H9 (cell line): Measurements from ENCODE around the gene CEP170B. TPM values are rescaled to one million over a fixed set of nuclear protein-coding genes. Genes with fewer than 3 reads are reported as not detected.

Experiments used
- DNase-seq: peaks from one replicate; pipeline ENCODE4 v3.0.0-alpha.2; 2017
- H2AFZ ChIP-seq: one replicate; pipeline ENCODE4 v1.6.1; 2013; ENCODE audit warnings: mild to moderate bottlenecking, low read length, control low read depth, moderate library complexity
- H2AK5ac ChIP-seq: 2 replicates; pipeline ENCODE4 v1.6.1; 2013; ENCODE audit warnings: low read length, control low read depth, mixed read lengths; ENCODE audit not compliant: insufficient read length
- H2BK120ac ChIP-seq: one replicate; pipeline ENCODE4 v1.6.1; 2013; ENCODE audit warnings: low read depth, mild to moderate bottlenecking, low read length, control low read depth, inconsistent platforms; ENCODE audit not compliant: poor library complexity, severe bottlenecking
- H2BK12ac ChIP-seq: 2 replicates; pipeline ENCODE4 v1.6.1; 2013; ENCODE audit warnings: low read length, control low read depth, mixed read lengths, low read depth; ENCODE audit not compliant: insufficient read length
- H2BK15ac ChIP-seq: 2 replicates; pipeline ENCODE4 v1.6.1; 2013; ENCODE audit warnings: low read depth, low read length, control low read depth
- H2BK20ac ChIP-seq: one replicate; pipeline ENCODE4 v1.6.1; 2013; ENCODE audit warnings: low read depth, mild to moderate bottlenecking, low read length, control low read depth, inconsistent platforms; ENCODE audit not compliant: poor library complexity, severe bottlenecking
- H2BK5ac ChIP-seq: 2 replicates; pipeline ENCODE4 v1.6.1; 2013; ENCODE audit warnings: low read length, control low read depth, mixed read lengths; ENCODE audit not compliant: insufficient read length
- H3K14ac ChIP-seq: 2 replicates; pipeline ENCODE4 v1.6.1; 2013; ENCODE audit warnings: low read length, control low read depth; ENCODE audit not compliant: insufficient read depth
- H3K18ac ChIP-seq: 2 replicates; pipeline ENCODE4 v1.6.1; 2013; ENCODE audit warnings: low read depth, mild to moderate bottlenecking, mixed read lengths, low read length, control low read depth; ENCODE audit not compliant: insufficient read length
- H3K23ac ChIP-seq: 2 replicates; pipeline ENCODE4 v1.6.1; 2013; ENCODE audit warnings: low read length, control low read depth, mixed read lengths, low read depth; ENCODE audit not compliant: insufficient read length
- H3K23me2 ChIP-seq: 2 replicates; pipeline ENCODE4 v1.6.1; 2013; ENCODE audit warnings: low read depth, mild to moderate bottlenecking, mixed read lengths, low read length, control low read depth; ENCODE audit not compliant: insufficient read length, poor library complexity, severe bottlenecking
- H3K27ac ChIP-seq: 2 replicates; pipeline ENCODE4 v1.5.1; 2013; ENCODE audit warnings: low read length, control low read depth, mixed read lengths, low read depth; ENCODE audit not compliant: insufficient read length
- H3K27me3 ChIP-seq: 2 replicates; pipeline ENCODE4 v1.6.1; 2013; ENCODE audit warnings: low read length, control low read depth, inconsistent platforms; ENCODE audit not compliant: insufficient read depth
- H3K4ac ChIP-seq: 2 replicates; pipeline ENCODE4 v1.6.1; 2013; ENCODE audit warnings: low read depth, mild to moderate bottlenecking, control low read depth, inconsistent platforms, low read length, moderate library complexity
- H3K4me1 ChIP-seq: 2 replicates; pipeline ENCODE4 v1.6.1; 2013; ENCODE audit warnings: low read length, control low read depth, inconsistent platforms; ENCODE audit not compliant: insufficient read depth
- H3K4me2 ChIP-seq: 2 replicates; pipeline ENCODE4 v1.6.1; 2013; ENCODE audit warnings: low read length, control low read depth, mixed read lengths; ENCODE audit not compliant: insufficient read length, insufficient read depth
- H3K56ac ChIP-seq: 2 replicates; pipeline ENCODE4 v1.6.1; 2013; ENCODE audit warnings: low read depth, mild to moderate bottlenecking, mixed read lengths, low read length, control low read depth; ENCODE audit not compliant: insufficient read length
- H3K79me1 ChIP-seq: 2 replicates; pipeline ENCODE4 v1.6.1; 2013; ENCODE audit warnings: low read depth, mild to moderate bottlenecking, moderate library complexity, low read length, control low read depth, inconsistent platforms; ENCODE audit not compliant: insufficient read depth, poor library complexity, severe bottlenecking
- H3K79me2 ChIP-seq: 2 replicates; pipeline ENCODE4 v1.6.1; 2013; ENCODE audit warnings: low read length, control low read depth, inconsistent platforms; ENCODE audit not compliant: insufficient read depth
- H3K9ac ChIP-seq: 2 replicates; pipeline ENCODE4 v1.6.1; 2013; ENCODE audit warnings: low read length, control low read depth, mixed read lengths; ENCODE audit not compliant: insufficient read length; ENCODE audit errors: extremely low read depth
- H3K9me3 ChIP-seq: one replicate; pipeline ENCODE4 v1.6.1; 2013; ENCODE audit warnings: low read depth, low read length, inconsistent platforms; ENCODE audit not compliant: control insufficient read depth
- H3T11ph ChIP-seq: one replicate; pipeline ENCODE4 v1.6.1; 2013; ENCODE audit warnings: mild to moderate bottlenecking, low read length, control low read depth, inconsistent platforms
- H4K20me1 ChIP-seq: one replicate; pipeline ENCODE4 v1.6.1; 2013; ENCODE audit not compliant: control insufficient read depth, insufficient read length, insufficient read depth
- H4K5ac ChIP-seq: 2 replicates; pipeline ENCODE4 v1.6.1; 2013; ENCODE audit warnings: low read depth, mild to moderate bottlenecking, mixed read lengths, low read length, control low read depth; ENCODE audit not compliant: insufficient read length
- H4K8ac ChIP-seq: replicated peaks from 2 replicates; pipeline ENCODE4 v1.6.1; 2013; ENCODE audit warnings: low read length, control low read depth, mixed read lengths, low read depth; ENCODE audit not compliant: insufficient read length
- H4K91ac ChIP-seq: 2 replicates; pipeline ENCODE4 v1.6.1; 2013; ENCODE audit warnings: low read depth, mild to moderate bottlenecking, moderate library complexity, mixed read lengths, low read length, control low read depth; ENCODE audit not compliant: insufficient read length
- H3K27ac Mint-ChIP-seq, 3 experiments: 2 replicates in 2 of 3; 3 replicates in 1 of 3; pipeline ENCODE4 v1.8.0; 2020 to 2021; ENCODE audit warnings: mixed read lengths in 3 of 3, mild to moderate bottlenecking in 1 of 3, moderate library complexity in 1 of 3
- H3K27me3 Mint-ChIP-seq: 2 replicates; pipeline ENCODE4 v1.8.0; 2021; ENCODE audit warnings: low read depth, mild to moderate bottlenecking, moderate library complexity, mixed read lengths
- H3K36me3 Mint-ChIP-seq, 3 experiments: 2 replicates in 2 of 3; 3 replicates in 1 of 3; pipeline ENCODE4 v1.8.0; 2020 to 2021; ENCODE audit warnings: low read depth in 3 of 3, mixed read lengths in 3 of 3; ENCODE audit not compliant: insufficient read depth in 1 of 3
- H3K4me1 Mint-ChIP-seq, 2 experiments: 2 replicates each; pipeline ENCODE4 v1.8.0; 2020; ENCODE audit warnings: mixed read lengths in 2 of 2
- H3K4me3 Mint-ChIP-seq, 2 experiments: 2 replicates in 1 of 2; 3 replicates in 1 of 2; pipeline ENCODE4 v1.8.0; 2020 to 2021; ENCODE audit warnings: mild to moderate bottlenecking in 2 of 2, mixed read lengths in 2 of 2, moderate library complexity in 1 of 2
- H3K9me3 Mint-ChIP-seq, 2 experiments: 2 replicates in 1 of 2; 3 replicates in 1 of 2; pipeline ENCODE4 v1.8.0; 2020; ENCODE audit warnings: mild to moderate bottlenecking in 2 of 2, mixed read lengths in 2 of 2, moderate library complexity in 1 of 2
- WGBS: extraction: QIAGEN DNeasy Blood & Tissue Kit; methylation state at CpG from one replicate; pipeline ENCODE4 v1.1.7; 2013; ENCODE audit warnings: missing lambda C conversion rate, low lambda C conversion rate, mixed read lengths; ENCODE audit not compliant: insufficient read length; ENCODE audit errors: extremely low coverage; 5-methylcytosine and 5-hydroxymethylcytosine counted together
- total RNA-seq: library from RNA; stranded (reverse); gene quantifications from 2 replicates; pipeline ENCODE4 v1.2.1, GENCODE V29; 2021
- TF ChIP-seq, protein P1 (sequence below): fragments of 200-600 bp; sonication (generic); conservative IDR thresholded peaks from 3 replicates; pipeline ENCODE4 v1.8.0; 2021; ENCODE audit warnings: antibody characterized with exemption, mild to moderate bottlenecking

CEP170B gene
- total RNA-seq, 1 experiment from 2014 or later, result 28.8 TPM

GRCh38 chr14:104937161-104937560 is 72.1 kb downstream of the CEP170B start:
- Histone ChIP-seq H3K14ac (no peak overlapping the region), H2BK12ac (no peak overlapping the region), H3T11ph (no peak overlapping the region), H2BK5ac (no peak overlapping the region), H3K79me2 (no peaks in the 10 kb centered on the region), H3K18ac (no peak overlapping the region), H4K91ac (no peak overlapping the region), H2AFZ (no peak overlapping the region), H3K56ac (no peak overlapping the region), H2BK120ac (no peak overlapping the region), H4K8ac (no peak overlapping the region), H2AK5ac (no peak overlapping the region), H3K4ac (no peak overlapping the region), H3K27ac (no peak overlapping the region), H4K20me1 (no peaks in the 10 kb centered on the region), H3K9me3 (no peaks in the 10 kb centered on the region), H3K23ac (no peak overlapping the region), H3K4me2 (no peak overlapping the region), H3K79me1 (no peaks in the 10 kb centered on the region), H2BK15ac (no peak overlapping the region), H3K27me3 (peaks cover 19% of the 10 kb centered on the region; the same call in 1 of the 2 replicates), H4K5ac (no peak overlapping the region), H3K23me2 (no peaks in the 10 kb centered on the region), H3K9ac (no peak overlapping the region), H3K4me1 (no peaks in the 10 kb centered on the region), H2BK20ac (no peak overlapping the region)
- Mint-ChIP-seq H3K27me3 (peaks cover 85% of the 10 kb centered on the region), H3K4me1 (peaks cover under 1 to 10% of the 10 kb centered on the region in 2 experiments; a peak in 3 of 4 replicates), H3K36me3 (no peaks in the 10 kb centered on the region), H3K4me3 (no peak overlapping the region), H3K9me3 (peaks cover 0 to 6% of the 10 kb centered on the region in 2 experiments; a peak in 3 of 5 replicates), H3K27ac (no peak overlapping the region; a peak in 1 of 7 replicates)
- WGBS, result no CpG with 5 or more reads among the region's 4 CpGs
- no peak for DNase-seq
- TF ChIP-seq, protein P1, sequence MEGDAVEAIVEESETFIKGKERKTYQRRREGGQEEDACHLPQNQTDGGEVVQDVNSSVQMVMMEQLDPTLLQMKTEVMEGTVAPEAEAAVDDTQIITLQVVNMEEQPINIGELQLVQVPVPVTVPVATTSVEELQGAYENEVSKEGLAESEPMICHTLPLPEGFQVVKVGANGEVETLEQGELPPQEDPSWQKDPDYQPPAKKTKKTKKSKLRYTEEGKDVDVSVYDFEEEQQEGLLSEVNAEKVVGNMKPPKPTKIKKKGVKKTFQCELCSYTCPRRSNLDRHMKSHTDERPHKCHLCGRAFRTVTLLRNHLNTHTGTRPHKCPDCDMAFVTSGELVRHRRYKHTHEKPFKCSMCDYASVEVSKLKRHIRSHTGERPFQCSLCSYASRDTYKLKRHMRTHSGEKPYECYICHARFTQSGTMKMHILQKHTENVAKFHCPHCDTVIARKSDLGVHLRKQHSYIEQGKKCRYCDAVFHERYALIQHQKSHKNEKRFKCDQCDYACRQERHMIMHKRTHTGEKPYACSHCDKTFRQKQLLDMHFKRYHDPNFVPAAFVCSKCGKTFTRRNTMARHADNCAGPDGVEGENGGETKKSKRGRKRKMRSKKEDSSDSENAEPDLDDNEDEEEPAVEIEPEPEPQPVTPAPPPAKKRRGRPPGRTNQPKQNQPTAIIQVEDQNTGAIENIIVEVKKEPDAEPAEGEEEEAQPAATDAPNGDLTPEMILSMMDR, result no peak
